ENCODE results near the gene TMEM72. TPM values are rescaled to one million over a fixed set of nuclear protein-coding genes. Genes with fewer than 3 reads are reported as not detected.
A peak's percentile ranks its signal among the peaks of the same experiment; 100 is the strongest.

TMEM72 gene
- total and polyA plus RNA-seq, 2 of the 13 experiments (the other 11 are each of a cell fraction or from before 2014, with no cell fraction given): 0.04 TPM; not detected in 1

DNA sequence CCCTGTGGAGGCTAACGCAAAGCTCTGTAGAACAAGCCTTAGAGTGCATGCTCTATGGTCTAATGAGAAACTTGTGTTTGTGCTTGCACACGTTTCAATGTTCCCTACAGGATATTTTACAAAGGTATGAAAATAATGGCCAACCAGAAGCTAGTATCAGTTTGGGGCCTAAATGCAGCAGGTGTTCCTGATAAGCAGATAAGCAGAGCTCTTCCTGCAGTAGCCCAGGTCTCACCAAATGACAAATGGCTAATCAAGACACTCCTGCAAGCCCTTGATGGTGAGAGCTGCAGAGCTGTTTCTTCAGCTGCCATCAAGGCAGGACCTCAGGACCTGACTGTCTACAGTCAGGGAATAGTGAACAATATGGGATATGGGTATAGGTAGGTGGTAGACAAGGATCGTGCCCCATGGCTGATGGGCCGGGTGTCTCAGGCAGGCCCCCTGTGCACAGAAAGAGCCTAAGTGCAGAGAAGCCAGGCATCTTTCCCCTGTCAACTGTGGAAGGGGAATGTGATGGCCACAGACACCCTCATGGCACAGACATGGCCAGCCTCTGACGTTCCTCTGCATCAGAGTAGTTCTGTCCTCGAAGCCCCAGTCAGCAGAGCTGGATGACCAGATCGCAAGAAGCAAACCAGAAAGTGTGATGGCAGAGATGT, 25.3 kb downstream of the TMEM72 start:
- no peaks in the 10 kb centered on the region for H3K27me3 ChIP-seq (ENCODE audit: control insufficient read depth in 1 of 2, insufficient read depth in 2 of 2, low read length in 2 of 2)
- in situ Hi-C loops (cut with HindIII; ENCODE audit: extremely low pct_ligation_motif_present, low pct_unique_long_range_greater_than_20kb) (no loop called here), intact Hi-C loops (cut with micrococcal nuclease; ENCODE audit: unreplicated experiment) (no loop called here)
- no peaks in the 10 kb centered on the region for H3K79me2 ChIP-seq (ENCODE audit: insufficient read depth, low read length)
- H4K20me1 ChIP-seq (ENCODE audit: insufficient read depth, low read length): no peaks in the 10 kb centered on the region
- TF ChIP-seq RXRA (CRISPR knock-in tag; IDR thresholded peaks at IDR 0.05): no peak
- TF ChIP-seq ZBTB7A (CRISPR knock-in tag; IDR thresholded peaks at IDR 0.05): no peak
- TF ChIP-seq PHF21A (CRISPR knock-in tag; IDR thresholded peaks at IDR 0.05): no peak
- no peak for TF ChIP-seq ZNF674 (CRISPR knock-in tag; IDR thresholded peaks at IDR 0.05; ENCODE audit: low read depth)
- TF ChIP-seq, protein P1, sequence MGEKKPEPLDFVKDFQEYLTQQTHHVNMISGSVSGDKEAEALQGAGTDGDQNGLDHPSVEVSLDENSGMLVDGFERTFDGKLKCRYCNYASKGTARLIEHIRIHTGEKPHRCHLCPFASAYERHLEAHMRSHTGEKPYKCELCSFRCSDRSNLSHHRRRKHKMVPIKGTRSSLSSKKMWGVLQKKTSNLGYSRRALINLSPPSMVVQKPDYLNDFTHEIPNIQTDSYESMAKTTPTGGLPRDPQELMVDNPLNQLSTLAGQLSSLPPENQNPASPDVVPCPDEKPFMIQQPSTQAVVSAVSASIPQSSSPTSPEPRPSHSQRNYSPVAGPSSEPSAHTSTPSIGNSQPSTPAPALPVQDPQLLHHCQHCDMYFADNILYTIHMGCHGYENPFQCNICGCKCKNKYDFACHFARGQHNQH (CRISPR knock-in tag; IDR thresholded peaks at IDR 0.05): no peak
- no peak for TF ChIP-seq ZNF34 (CRISPR knock-in tag; IDR thresholded peaks at IDR 0.05; ENCODE audit: borderline replicate concordance)
- TF ChIP-seq, protein P2, sequence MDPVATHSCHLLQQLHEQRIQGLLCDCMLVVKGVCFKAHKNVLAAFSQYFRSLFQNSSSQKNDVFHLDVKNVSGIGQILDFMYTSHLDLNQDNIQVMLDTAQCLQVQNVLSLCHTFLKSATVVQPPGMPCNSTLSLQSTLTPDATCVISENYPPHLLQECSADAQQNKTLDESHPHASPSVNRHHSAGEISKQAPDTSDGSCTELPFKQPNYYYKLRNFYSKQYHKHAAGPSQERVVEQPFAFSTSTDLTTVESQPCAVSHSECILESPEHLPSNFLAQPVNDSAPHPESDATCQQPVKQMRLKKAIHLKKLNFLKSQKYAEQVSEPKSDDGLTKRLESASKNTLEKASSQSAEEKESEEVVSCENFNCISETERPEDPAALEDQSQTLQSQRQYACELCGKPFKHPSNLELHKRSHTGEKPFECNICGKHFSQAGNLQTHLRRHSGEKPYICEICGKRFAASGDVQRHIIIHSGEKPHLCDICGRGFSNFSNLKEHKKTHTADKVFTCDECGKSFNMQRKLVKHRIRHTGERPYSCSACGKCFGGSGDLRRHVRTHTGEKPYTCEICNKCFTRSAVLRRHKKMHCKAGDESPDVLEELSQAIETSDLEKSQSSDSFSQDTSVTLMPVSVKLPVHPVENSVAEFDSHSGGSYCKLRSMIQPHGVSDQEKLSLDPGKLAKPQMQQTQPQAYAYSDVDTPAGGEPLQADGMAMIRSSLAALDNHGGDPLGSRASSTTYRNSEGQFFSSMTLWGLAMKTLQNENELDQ (CRISPR knock-in tag; IDR thresholded peaks at IDR 0.05; ENCODE audit: borderline replicate concordance): no peak
- TF ChIP-seq ZNF629 (CRISPR knock-in tag; conservative IDR thresholded peaks at IDR 0.05): no peak
- no peak for TF ChIP-seq YEATS4 (CRISPR knock-in tag; IDR thresholded peaks at IDR 0.05; ENCODE audit: borderline replicate concordance)
- H3K9me3 ChIP-seq (ENCODE audit: low read length): no peaks in the 10 kb centered on the region
- ChIA-PET CTCF (ENCODE audit: low intra/inter-chr PET ratio, low total read pairs) (interaction anchor here (0.9 kb wide), 1 partner anchor 28 kb away, joined by 3 read pairs; no protein-coding TSS in a partner anchor), POLR2A (interaction anchor here (1.2 to 7.1 kb wide), 5 partner anchors 13 to 59 kb away, joined by 3 to 215 read pairs (median 36); partner anchors contain the start of genes DEPP1 and RASSF4)
- FAIRE-seq (no peak), DNase-seq (ENCODE audit: low spot score) (no peak), ATAC-seq (no peak)
- 87% methylated on average over 7 of the region's 7 CpGs for WGBS (ENCODE audit: low lambda C conversion rate)
- no peak overlapping the region for H3K4me2 ChIP-seq (ENCODE audit: low read depth, low read length)
- no peak overlapping the region for H2AFZ ChIP-seq (ENCODE audit: low read length)
- peak overlapping the region; percentile 51 for H3K27ac ChIP-seq (ENCODE audit: extremely low read length, insufficient read depth, low read length)
- BruUV-seq (replicated peaks): no TSS peak
- no peaks in the 10 kb centered on the region for H3K36me3 ChIP-seq (replicated peaks in 1 of 2; ENCODE audit: control insufficient read depth in 1 of 2, insufficient read depth in 2 of 2, low read length in 2 of 2)
- no peak overlapping the region for H3K9ac ChIP-seq (ENCODE audit: insufficient read depth, low read depth, low read length)
- peaks cover 92% of the 10 kb centered on the region for H3K4me1 ChIP-seq (ENCODE audit: insufficient read depth, low read length)
- H3K4me3 ChIP-seq (replicated peaks in 1 of 3; ENCODE audit: insufficient read depth in 1 of 3, low read depth in 2 of 3, low read length in 3 of 3): no peak overlapping the region
